GM20000 (cell line): ENCODE results near the gene SMIM26.

Source experiments
- DNase-seq: peaks from one replicate; pipeline ENCODE4 v3.0.0; 2012; ENCODE audit warnings: low spot score
- CTCF ChIP-seq: IDR thresholded peaks from 2 replicates; pipeline ENCODE4 v1.5.1; 2012; ENCODE audit warnings: mild to moderate bottlenecking, control low read depth; ENCODE audit errors: extremely low read depth, missing control alignments

The SMIM26 gene

DNA sequence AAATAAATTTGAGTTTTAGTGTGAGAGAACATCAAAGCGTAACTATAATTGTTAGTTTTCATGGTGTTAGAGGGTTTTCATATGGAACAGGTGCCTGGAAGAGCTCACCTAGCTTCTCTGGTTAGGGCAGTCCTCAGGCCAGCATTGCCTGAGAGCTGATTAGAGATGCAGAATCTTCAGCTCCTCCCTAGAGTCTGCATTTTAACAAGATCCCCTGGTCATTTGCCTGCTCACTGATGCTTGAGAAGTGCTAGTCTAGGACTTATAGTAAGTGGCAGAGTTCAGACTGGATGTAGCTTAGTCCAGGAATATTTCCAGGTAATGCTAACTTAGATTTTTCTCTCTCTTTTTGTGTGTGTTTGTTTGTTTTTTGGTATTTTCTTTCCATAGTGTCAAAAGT lies 21.7 kb upstream of the SMIM26 start:
- no peak for DNase-seq
- TF ChIP-seq CTCF, result no peak

GRCh38 chr20:18548465-18548864 lies 18.8 kb upstream of the SMIM26 start:
- no peak for DNase-seq
- no peak for TF ChIP-seq CTCF

DNA sequence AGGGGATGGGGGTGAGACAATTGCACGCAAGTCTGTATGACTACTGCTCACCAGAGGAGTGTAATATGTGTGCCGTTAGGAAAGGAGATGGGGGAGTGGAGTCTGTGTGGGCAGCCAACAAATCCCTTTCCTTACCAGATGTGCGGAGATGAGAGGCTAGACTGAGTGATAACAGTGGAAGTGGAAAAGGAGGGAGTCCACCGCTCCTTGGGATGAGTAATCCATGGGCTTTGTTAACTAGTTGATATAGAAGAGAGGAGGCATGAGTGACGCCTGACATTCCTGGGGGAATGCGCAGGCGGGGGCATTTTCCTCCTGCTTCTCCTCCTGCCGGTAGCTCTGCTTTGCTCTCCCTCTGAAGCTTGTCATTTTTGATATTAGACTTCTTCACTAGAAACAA lies 13.5 kb upstream of the SMIM26 start:
- TF ChIP-seq CTCF, result no peak
- no peak for DNase-seq

DNA sequence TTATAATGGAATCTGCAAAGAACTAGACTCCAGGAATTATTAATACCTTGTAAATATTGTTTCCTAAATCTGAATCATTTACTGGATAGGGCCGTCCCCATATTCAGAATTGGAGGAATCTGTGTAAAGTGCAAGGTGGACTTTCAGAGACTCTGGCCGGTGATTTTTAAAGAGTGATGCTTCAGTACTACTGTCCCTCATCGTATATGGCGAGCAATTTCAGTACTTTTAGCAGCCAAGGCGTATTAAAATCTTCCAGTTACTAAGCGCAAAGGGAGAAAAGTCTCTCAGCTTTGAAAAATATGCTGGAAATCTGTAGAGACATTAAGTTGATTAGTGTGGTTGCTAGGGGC lies 483 bp downstream of the SMIM26 start:
- no peak for DNase-seq
- TF ChIP-seq CTCF, result no peak

DNA sequence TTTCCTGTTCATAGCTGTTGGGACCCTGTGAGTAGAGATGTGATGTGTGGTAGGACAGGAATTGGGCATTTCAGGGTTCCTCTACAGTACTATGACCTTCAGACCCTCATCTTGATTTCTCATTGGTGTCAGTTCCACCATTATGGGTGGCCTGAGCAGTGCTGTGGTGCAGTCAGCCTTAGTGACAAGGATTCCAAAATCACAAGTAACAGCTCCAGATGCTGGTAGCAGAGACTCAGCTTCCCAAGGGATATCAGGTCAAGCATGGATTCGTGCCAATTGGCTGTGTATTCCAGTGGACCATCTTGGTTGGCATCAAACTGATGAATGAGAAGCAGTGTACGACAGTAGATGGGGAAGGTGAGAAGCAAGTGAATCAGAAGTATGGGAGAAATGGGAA lies 3.8 kb downstream of the SMIM26 start:
- DNase-seq, result no peak
- no peak for TF ChIP-seq CTCF

DNA sequence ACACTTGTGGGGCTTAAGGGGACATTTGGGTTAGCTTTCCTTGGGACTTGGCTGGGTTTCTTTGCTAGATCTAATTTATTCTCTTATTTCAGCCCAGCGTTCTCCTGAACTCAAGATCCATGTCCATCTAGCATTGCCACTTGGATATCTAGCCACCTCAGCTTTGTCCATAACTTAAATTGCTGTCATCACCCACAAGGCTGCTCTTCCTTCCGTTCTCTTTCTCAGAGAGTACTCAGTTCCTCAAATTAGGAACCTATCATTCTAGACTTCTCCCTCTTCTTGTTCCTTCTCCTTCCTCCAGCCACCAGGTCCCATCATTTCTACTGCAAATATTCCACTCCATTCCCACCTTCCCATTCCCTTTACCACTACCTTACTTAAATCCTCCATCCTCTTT lies 4.3 kb downstream of the SMIM26 start:
- no peak for TF ChIP-seq CTCF
- DNase-seq, result no peak

GRCh38 chr20:18577942-18578341 lies 10.7 kb downstream of the SMIM26 start:
- no peak for TF ChIP-seq CTCF
- no peak for DNase-seq

- TF ChIP-seq CTCF, result no peak
- no peak for DNase-seq
Observed at GRCh38 chr20:18578581-18578980, 11.3 kb downstream of the SMIM26 start.
